ENCODE data around the gene COBLL1. TPM values are rescaled to one million over a fixed set of nuclear protein-coding genes. Genes with fewer than 3 reads are reported as not detected.
A peak's percentile ranks its signal among the peaks of the same experiment; 100 is the strongest.

COBLL1 gene
- total and polyA plus RNA-seq, 2 experiments from 2014 or later: 87.3 to 146 TPM

DNA sequence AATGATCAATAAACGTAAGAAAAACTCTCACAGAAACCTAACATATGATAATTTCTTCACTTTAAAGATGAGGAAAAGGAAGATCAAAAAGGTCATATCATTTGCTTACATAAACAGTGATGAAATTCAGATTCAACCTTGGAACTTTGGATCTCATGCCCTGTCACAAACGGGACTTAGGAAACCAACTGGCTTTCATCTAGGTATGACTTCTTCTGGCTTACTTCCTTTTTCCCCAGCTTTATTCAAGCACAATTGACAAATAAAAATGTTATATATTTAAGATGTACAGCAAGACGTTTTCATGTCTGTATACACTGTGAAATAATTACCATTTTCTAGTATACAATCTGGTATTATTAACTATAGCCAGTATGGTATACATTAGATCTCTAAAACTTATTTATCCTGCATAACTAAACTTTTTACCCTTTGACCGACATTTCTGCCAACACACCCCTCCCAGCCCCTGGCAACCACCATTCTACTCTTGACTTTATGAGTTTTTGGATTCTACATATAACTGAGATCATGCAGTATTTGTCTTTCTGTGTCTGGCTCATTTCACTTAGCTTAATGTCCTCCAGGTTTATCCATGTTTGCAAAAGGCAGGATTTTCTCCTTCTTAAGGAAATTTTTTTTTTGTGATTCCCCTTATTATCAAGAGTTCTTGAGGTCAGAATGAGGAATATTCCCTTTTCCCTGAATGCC lies 46.0 kb upstream of the COBLL1 start:
- WGBS (ENCODE audit: low lambda C conversion rate, missing lambda C conversion rate): 52% methylated on average over 4 of the region's 4 CpGs
- no peaks in the 10 kb centered on the region for H3K9me3 ChIP-seq (ENCODE audit: low read depth)
- H3K36me3 ChIP-seq (replicated peaks; ENCODE audit: insufficient read depth, low read depth): no peaks in the 10 kb centered on the region
- no peak overlapping the region for H3K4me3 ChIP-seq
- no peaks in the 10 kb centered on the region for H3K9me2 ChIP-seq (replicated peaks; ENCODE audit: insufficient read depth)
- H4K20me1 ChIP-seq (ENCODE audit: insufficient read depth, poor library complexity, severe bottlenecking): no peaks in the 10 kb centered on the region
- H3K4me1 ChIP-seq (ENCODE audit: insufficient read depth): peaks cover 23% of the 10 kb centered on the region
- no peak overlapping the region for H2AFZ ChIP-seq
- H3K27ac ChIP-seq: peak overlapping the region; percentile 39
- H3K27me3 ChIP-seq: no peaks in the 10 kb centered on the region
- H3K4me2 ChIP-seq: peak overlapping the region; percentile 38
- H3K79me2 ChIP-seq: no peaks in the 10 kb centered on the region
- peak; percentile 21 for DNase-seq (ENCODE audit: low spot score)
- TF ChIP-seq EZH2phosphoT487 (IDR thresholded peaks at IDR 0.05; ENCODE audit: low read depth, severe bottlenecking, unreplicated experiment) (no peak), EZH2 (IDR thresholded peaks at IDR 0.05; ENCODE audit: borderline replicate concordance) (no peak)
- TF ChIP-seq, protein P1, sequence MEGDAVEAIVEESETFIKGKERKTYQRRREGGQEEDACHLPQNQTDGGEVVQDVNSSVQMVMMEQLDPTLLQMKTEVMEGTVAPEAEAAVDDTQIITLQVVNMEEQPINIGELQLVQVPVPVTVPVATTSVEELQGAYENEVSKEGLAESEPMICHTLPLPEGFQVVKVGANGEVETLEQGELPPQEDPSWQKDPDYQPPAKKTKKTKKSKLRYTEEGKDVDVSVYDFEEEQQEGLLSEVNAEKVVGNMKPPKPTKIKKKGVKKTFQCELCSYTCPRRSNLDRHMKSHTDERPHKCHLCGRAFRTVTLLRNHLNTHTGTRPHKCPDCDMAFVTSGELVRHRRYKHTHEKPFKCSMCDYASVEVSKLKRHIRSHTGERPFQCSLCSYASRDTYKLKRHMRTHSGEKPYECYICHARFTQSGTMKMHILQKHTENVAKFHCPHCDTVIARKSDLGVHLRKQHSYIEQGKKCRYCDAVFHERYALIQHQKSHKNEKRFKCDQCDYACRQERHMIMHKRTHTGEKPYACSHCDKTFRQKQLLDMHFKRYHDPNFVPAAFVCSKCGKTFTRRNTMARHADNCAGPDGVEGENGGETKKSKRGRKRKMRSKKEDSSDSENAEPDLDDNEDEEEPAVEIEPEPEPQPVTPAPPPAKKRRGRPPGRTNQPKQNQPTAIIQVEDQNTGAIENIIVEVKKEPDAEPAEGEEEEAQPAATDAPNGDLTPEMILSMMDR (IDR thresholded peaks at IDR 0.05; ENCODE audit: poor library complexity): no peak

DNA sequence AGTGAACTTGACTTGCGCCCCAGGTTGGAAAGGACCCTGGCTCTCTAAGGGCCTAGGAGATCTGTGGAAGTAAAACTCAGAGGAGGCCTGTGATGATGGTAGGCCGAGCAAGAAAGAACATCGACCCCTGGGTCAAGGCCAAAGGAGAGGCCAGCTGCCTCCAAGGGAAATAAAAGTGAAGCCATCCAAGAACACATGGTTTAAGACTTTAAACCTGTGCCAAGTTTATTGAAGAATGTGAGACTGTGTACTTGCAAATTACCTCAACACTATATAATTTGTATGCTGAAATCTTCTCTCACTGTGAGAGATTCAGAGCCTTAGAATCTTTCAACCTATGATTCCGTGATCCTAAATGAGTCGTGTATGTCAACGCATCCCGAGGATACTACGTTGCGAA lies 40.7 kb upstream of the COBLL1 start:
- WGBS (ENCODE audit: low lambda C conversion rate, missing lambda C conversion rate): 91% methylated on average over 9 of the region's 9 CpGs

DNA sequence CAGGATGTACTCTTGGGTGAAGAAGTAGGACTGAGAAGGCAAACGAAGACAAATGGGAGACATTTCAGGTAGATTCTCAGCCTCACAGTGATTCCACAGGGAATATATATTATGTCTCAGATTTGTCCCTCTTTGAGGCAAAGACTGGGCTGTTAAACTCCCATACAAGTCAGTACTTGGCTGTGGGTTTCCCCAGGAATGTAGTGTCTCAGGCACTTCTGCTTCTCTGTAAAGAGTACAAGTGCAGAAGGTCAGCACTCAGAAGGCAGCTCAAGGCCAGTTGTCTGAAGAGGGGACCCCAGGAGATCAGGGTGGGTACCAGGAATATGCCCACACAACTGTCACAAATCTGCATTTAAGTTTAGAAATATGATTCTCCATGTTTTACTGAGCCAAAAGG lies 39.9 kb upstream of the COBLL1 start:
- no peaks in the 10 kb centered on the region for H4K20me1 ChIP-seq (ENCODE audit: insufficient read depth, poor library complexity, severe bottlenecking)
- 79% methylated on average over 1 of the region's 1 CpG for WGBS (ENCODE audit: low lambda C conversion rate, missing lambda C conversion rate)

More for the DNA sequence above, 40.7 kb upstream of the COBLL1 start:
- H3K27me3 ChIP-seq: no peaks in the 10 kb centered on the region
- no peaks in the 10 kb centered on the region for H3K36me3 ChIP-seq (replicated peaks; ENCODE audit: insufficient read depth, low read depth)
- no peak overlapping the region for H3K4me3 ChIP-seq
- peaks cover 2% of the 10 kb centered on the region for H3K4me1 ChIP-seq (ENCODE audit: insufficient read depth)
- TF ChIP-seq, protein P1 (IDR thresholded peaks at IDR 0.05; ENCODE audit: poor library complexity): no peak
- TF ChIP-seq EZH2 (IDR thresholded peaks at IDR 0.05; ENCODE audit: borderline replicate concordance): no peak
- no peaks in the 10 kb centered on the region for H3K79me2 ChIP-seq
- no peak overlapping the region for H2AFZ ChIP-seq
- H3K9me3 ChIP-seq (ENCODE audit: low read depth): no peaks in the 10 kb centered on the region
- peak overlapping the region; percentile 29 for H3K27ac ChIP-seq
- DNase-seq (ENCODE audit: low spot score): no peak
- H3K9me2 ChIP-seq (replicated peaks; ENCODE audit: insufficient read depth): no peaks in the 10 kb centered on the region
- H4K20me1 ChIP-seq (ENCODE audit: insufficient read depth, poor library complexity, severe bottlenecking): no peaks in the 10 kb centered on the region
- H3K4me2 ChIP-seq: no peak overlapping the region

More for the DNA sequence above, 39.9 kb upstream of the COBLL1 start:
- Histone ChIP-seq H3K79me2 (no peaks in the 10 kb centered on the region), H3K36me3 (replicated peaks; ENCODE audit: insufficient read depth, low read depth) (no peaks in the 10 kb centered on the region), H2AFZ (no peak overlapping the region), H3K9me3 (ENCODE audit: low read depth) (no peaks in the 10 kb centered on the region), H3K4me2 (no peak overlapping the region), H3K9me2 (replicated peaks; ENCODE audit: insufficient read depth) (no peaks in the 10 kb centered on the region), H3K4me1 (ENCODE audit: insufficient read depth) (no peaks in the 10 kb centered on the region), H3K4me3 (no peak overlapping the region), H3K27me3 (no peaks in the 10 kb centered on the region), H3K27ac (peak overlapping the region; percentile 29)
- no peak for DNase-seq (ENCODE audit: low spot score)
- TF ChIP-seq EZH2phosphoT487 (IDR thresholded peaks at IDR 0.05; ENCODE audit: low read depth, severe bottlenecking, unreplicated experiment) (no peak), EZH2 (IDR thresholded peaks at IDR 0.05; ENCODE audit: borderline replicate concordance) (no peak)
- TF ChIP-seq, protein P1 (IDR thresholded peaks at IDR 0.05; ENCODE audit: poor library complexity): no peak

Data from hepatocyte (in vitro differentiated cells).